Measurements from ENCODE around the gene HERC6. TPM values are rescaled to one million over a fixed set of nuclear protein-coding genes. Genes with fewer than 3 reads are reported as not detected.

Gene HERC6
- total and polyA plus RNA-seq, 2 experiments from 2014 or later, result 3.4 to 7.3 TPM

DNA sequence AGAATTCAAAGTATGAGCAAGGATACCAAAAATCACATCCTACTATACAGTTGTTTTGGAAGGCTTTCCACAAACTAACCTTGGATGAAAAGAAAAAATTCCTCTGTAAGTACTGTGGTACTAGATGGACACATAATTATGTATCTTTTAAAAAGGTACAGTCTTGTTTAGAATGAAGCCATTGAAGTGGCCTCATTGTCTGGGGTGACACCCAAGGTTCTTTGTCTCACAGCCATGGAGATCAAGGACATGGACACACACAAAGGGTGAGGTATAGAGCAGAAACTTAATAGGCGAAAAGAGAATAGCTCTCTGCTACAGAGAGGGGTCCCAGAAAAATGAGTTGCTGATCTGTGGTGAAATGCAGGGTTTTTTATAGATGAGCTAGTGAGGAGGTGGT, 61.5 kb downstream of the HERC6 start (continued):
- TF ChIP-seq, protein P1, sequence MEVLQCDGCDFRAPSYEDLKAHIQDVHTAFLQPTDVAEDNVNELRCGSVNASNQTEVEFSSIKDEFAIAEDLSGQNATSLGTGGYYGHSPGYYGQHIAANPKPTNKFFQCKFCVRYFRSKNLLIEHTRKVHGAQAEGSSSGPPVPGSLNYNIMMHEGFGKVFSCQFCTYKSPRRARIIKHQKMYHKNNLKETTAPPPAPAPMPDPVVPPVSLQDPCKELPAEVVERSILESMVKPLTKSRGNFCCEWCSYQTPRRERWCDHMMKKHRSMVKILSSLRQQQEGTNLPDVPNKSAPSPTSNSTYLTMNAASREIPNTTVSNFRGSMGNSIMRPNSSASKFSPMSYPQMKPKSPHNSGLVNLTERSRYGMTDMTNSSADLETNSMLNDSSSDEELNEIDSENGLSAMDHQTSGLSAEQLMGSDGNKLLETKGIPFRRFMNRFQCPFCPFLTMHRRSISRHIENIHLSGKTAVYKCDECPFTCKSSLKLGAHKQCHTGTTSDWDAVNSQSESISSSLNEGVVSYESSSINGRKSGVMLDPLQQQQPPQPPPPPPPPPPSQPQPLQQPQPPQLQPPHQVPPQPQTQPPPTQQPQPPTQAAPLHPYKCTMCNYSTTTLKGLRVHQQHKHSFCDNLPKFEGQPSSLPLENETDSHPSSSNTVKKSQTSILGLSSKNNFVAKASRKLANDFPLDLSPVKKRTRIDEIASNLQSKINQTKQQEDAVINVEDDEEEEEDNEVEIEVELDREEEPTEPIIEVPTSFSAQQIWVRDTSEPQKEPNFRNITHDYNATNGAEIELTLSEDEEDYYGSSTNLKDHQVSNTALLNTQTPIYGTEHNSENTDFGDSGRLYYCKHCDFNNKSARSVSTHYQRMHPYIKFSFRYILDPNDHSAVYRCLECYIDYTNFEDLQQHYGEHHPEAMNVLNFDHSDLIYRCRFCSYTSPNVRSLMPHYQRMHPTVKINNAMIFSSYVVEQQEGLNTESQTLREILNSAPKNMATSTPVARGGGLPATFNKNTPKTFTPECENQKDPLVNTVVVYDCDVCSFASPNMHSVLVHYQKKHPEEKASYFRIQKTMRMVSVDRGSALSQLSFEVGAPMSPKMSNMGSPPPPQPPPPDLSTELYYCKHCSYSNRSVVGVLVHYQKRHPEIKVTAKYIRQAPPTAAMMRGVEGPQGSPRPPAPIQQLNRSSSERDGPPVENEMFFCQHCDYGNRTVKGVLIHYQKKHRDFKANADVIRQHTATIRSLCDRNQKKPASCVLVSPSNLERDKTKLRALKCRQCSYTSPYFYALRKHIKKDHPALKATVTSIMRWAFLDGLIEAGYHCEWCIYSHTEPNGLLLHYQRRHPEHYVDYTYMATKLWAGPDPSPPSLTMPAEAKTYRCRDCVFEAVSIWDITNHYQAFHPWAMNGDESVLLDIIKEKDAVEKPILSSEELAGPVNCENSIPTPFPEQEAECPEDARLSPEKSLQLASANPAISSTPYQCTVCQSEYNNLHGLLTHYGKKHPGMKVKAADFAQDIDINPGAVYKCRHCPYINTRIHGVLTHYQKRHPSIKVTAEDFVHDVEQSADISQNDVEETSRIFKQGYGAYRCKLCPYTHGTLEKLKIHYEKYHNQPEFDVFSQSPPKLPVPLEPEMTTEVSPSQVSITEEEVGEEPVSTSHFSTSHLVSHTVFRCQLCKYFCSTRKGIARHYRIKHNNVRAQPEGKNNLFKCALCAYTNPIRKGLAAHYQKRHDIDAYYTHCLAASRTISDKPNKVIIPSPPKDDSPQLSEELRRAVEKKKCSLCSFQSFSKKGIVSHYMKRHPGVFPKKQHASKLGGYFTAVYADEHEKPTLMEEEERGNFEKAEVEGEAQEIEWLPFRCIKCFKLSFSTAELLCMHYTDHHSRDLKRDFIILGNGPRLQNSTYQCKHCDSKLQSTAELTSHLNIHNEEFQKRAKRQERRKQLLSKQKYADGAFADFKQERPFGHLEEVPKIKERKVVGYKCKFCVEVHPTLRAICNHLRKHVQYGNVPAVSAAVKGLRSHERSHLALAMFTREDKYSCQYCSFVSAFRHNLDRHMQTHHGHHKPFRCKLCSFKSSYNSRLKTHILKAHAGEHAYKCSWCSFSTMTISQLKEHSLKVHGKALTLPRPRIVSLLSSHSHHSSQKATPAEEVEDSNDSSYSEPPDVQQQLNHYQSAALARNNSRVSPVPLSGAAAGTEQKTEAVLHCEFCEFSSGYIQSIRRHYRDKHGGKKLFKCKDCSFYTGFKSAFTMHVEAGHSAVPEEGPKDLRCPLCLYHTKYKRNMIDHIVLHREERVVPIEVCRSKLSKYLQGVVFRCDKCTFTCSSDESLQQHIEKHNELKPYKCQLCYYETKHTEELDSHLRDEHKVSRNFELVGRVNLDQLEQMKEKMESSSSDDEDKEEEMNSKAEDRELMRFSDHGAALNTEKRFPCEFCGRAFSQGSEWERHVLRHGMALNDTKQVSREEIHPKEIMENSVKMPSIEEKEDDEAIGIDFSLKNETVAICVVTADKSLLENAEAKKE (CRISPR knock-in tag; IDR thresholded peaks at IDR 0.05), result no peak
- TF ChIP-seq NANOG (IDR thresholded peaks at IDR 0.05; ENCODE audit: borderline replicate concordance) (no peak), ZNF114 (CRISPR knock-in tag; IDR thresholded peaks at IDR 0.05) (no peak), STAT1 (IDR thresholded peaks at IDR 0.05; ENCODE audit: unreplicated experiment) (no peak), CREB1 (CRISPR knock-in tag; IDR thresholded peaks at IDR 0.05; ENCODE audit: low read depth) (no peak), JUNB (IDR thresholded peaks at IDR 0.05; ENCODE audit: unreplicated experiment) (no peak)
- TF ChIP-seq, protein P2, sequence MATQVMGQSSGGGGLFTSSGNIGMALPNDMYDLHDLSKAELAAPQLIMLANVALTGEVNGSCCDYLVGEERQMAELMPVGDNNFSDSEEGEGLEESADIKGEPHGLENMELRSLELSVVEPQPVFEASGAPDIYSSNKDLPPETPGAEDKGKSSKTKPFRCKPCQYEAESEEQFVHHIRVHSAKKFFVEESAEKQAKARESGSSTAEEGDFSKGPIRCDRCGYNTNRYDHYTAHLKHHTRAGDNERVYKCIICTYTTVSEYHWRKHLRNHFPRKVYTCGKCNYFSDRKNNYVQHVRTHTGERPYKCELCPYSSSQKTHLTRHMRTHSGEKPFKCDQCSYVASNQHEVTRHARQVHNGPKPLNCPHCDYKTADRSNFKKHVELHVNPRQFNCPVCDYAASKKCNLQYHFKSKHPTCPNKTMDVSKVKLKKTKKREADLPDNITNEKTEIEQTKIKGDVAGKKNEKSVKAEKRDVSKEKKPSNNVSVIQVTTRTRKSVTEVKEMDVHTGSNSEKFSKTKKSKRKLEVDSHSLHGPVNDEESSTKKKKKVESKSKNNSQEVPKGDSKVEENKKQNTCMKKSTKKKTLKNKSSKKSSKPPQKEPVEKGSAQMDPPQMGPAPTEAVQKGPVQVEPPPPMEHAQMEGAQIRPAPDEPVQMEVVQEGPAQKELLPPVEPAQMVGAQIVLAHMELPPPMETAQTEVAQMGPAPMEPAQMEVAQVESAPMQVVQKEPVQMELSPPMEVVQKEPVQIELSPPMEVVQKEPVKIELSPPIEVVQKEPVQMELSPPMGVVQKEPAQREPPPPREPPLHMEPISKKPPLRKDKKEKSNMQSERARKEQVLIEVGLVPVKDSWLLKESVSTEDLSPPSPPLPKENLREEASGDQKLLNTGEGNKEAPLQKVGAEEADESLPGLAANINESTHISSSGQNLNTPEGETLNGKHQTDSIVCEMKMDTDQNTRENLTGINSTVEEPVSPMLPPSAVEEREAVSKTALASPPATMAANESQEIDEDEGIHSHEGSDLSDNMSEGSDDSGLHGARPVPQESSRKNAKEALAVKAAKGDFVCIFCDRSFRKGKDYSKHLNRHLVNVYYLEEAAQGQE (IDR thresholded peaks at IDR 0.05; ENCODE audit: unreplicated experiment), result no peak
- TF ChIP-seq, protein P3, sequence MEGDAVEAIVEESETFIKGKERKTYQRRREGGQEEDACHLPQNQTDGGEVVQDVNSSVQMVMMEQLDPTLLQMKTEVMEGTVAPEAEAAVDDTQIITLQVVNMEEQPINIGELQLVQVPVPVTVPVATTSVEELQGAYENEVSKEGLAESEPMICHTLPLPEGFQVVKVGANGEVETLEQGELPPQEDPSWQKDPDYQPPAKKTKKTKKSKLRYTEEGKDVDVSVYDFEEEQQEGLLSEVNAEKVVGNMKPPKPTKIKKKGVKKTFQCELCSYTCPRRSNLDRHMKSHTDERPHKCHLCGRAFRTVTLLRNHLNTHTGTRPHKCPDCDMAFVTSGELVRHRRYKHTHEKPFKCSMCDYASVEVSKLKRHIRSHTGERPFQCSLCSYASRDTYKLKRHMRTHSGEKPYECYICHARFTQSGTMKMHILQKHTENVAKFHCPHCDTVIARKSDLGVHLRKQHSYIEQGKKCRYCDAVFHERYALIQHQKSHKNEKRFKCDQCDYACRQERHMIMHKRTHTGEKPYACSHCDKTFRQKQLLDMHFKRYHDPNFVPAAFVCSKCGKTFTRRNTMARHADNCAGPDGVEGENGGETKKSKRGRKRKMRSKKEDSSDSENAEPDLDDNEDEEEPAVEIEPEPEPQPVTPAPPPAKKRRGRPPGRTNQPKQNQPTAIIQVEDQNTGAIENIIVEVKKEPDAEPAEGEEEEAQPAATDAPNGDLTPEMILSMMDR (conservative IDR thresholded peaks at IDR 0.05; ENCODE audit: low read depth in 2 of 2), result no peak
